Neural cell (in vitro differentiated cells): ENCODE measurements around the gene CABLES1.
"Not testable (repeated sequence)": the region's sequence is repeated elsewhere in the genome, so short reads cannot be mapped to it uniquely, and the experiment has no call there.

Experiments
- RAD21 ChIP-seq: fragments of 450-650 bp; conservative IDR thresholded peaks from 2 replicates; pipeline ENCODE4 v1.6.1; 2014; ENCODE audit warnings: antibody characterized with exemption, mild to moderate bottlenecking, moderate library complexity
- TAF1 ChIP-seq: IDR thresholded peaks from 2 replicates; pipeline ENCODE4 v1.6.1; 2012; ENCODE audit warnings: low read depth
- TF ChIP-seq, protein P1 (sequence below): fragments of 450-650 bp; IDR thresholded peaks from 2 replicates; pipeline ENCODE4 v1.5.1; 2014; ENCODE audit warnings: antibody characterized with exemption, mild to moderate bottlenecking, moderate library complexity; ENCODE audit not compliant: poor library complexity, severe bottlenecking

DNA sequence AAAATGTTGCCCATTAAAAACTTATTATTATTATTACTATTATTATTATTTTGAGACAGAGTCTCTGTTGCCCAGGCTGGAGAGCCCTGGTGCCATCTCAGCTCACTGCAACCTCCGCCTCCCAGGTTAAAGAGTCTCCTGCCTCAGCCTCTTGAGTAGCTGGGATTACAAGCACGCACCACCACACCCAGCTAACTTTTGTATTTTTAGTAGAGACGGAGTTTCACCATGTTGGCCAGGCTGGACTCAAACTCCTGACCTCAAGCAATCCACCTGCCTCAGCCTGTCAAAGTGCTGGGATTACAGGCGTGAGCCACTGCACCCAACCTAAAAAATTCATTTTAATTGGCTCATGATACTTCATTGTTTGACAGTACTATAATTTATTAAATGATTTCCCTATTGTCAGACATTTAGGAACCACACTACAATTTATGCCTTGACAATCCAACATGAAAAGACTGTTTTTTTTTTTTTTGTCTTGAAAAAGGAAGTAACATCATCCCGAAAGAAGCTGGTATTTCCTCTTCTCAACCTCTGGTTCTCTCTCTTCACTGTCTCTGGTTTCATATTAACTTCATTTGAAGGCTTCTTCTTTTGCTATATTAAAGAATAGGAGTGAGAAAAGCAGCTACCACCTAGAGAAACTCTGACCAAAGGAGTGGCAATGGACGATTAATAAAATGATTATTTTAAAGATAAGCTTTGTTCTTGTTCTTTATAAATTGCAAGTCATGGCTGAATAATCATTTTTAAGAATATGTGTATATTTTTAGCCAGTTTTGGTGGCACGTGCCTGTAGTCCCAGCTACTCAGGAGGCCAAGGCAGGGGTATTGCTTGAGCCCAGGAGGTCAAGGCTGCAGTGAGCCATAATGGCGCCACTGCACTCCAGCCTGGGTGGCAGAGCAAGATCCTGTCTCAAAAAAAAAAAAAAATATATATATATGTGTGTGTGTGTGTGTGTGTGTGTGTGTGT, 44.0 kb upstream of the CABLES1 start:
- TF ChIP-seq TAF1, RAD21: not testable (repeated sequence)
- TF ChIP-seq, protein P1, sequence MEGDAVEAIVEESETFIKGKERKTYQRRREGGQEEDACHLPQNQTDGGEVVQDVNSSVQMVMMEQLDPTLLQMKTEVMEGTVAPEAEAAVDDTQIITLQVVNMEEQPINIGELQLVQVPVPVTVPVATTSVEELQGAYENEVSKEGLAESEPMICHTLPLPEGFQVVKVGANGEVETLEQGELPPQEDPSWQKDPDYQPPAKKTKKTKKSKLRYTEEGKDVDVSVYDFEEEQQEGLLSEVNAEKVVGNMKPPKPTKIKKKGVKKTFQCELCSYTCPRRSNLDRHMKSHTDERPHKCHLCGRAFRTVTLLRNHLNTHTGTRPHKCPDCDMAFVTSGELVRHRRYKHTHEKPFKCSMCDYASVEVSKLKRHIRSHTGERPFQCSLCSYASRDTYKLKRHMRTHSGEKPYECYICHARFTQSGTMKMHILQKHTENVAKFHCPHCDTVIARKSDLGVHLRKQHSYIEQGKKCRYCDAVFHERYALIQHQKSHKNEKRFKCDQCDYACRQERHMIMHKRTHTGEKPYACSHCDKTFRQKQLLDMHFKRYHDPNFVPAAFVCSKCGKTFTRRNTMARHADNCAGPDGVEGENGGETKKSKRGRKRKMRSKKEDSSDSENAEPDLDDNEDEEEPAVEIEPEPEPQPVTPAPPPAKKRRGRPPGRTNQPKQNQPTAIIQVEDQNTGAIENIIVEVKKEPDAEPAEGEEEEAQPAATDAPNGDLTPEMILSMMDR = not testable (repeated sequence)
